OCI-LY7 (cell line): ENCODE data around the gene KRT80. TPM values are rescaled to one million over a fixed set of nuclear protein-coding genes. Genes with fewer than 3 reads are reported as not detected.

Source experiments
- BruUV-seq: library from RNA; stranded (reverse); fragments of 400-500 nt; replicated peaks from 2 replicates; lab custom pipeline; 2021; lab: Mats Ljungman, UMichigan
- CTCF ChIA-PET: fragments of 300-600 bp; sonication (Branson Sonifier 250); formaldehyde crosslinking; loops from one replicate; lab custom pipeline; 2022; ENCODE audit warnings: antibody characterized with exemption; ENCODE audit not compliant: unreplicated experiment; lab: Charles Lee
- POLR2A ChIA-PET: fragments of 300-600 bp; sonication (Branson Sonifier 250); formaldehyde crosslinking; loops from one replicate; lab custom pipeline; 2022; ENCODE audit warnings: antibody characterized with exemption; lab: Charles Lee
- DNase-seq: peaks from one replicate; pipeline ENCODE4 v3.0.0-alpha.2; 2015; ENCODE audit warnings: low spot score
- H2AFZ ChIP-seq: fragments of 200-600 bp; sonication (generic), shearing (Covaris generic); 2 replicates; pipeline ENCODE4 v1.6.1; 2014; ENCODE audit warnings: mild to moderate bottlenecking, antibody characterized with exemption, low read length, moderate library complexity
- H3K27ac ChIP-seq: fragments of 200-600 bp; sonication (generic); 2 replicates; pipeline ENCODE4 v1.5.1; 2014; ENCODE audit warnings: mixed run types, low read depth, mild to moderate bottlenecking, moderate library complexity, low read length, inconsistent platforms; ENCODE audit not compliant: poor library complexity, severe bottlenecking
- H3K36me3 ChIP-seq: fragments of 200-600 bp; sonication (generic); 2 replicates; pipeline ENCODE4 v1.6.1; 2014; ENCODE audit warnings: mild to moderate bottlenecking, antibody characterized with exemption, low read length, moderate library complexity, mixed read lengths; ENCODE audit not compliant: insufficient read depth
- H3K4me1 ChIP-seq: fragments of 200-600 bp; sonication (generic); 2 replicates; pipeline ENCODE4 v1.5.1; 2014; ENCODE audit warnings: mild to moderate bottlenecking, low read length; ENCODE audit not compliant: insufficient read depth, poor library complexity, severe bottlenecking
- H3K4me2 ChIP-seq: fragments of 200-600 bp; sonication (generic); 2 replicates; pipeline ENCODE4 v1.6.1; 2014; ENCODE audit warnings: mild to moderate bottlenecking, low read length
- H3K4me3 ChIP-seq: fragments of 200-600 bp; sonication (generic); 2 replicates; pipeline ENCODE4 v1.5.1; 2014; ENCODE audit warnings: mild to moderate bottlenecking, low read depth, low read length; ENCODE audit not compliant: poor library complexity, severe bottlenecking
- H3K79me2 ChIP-seq: fragments of 200-600 bp; sonication (generic); 2 replicates; pipeline ENCODE4 v1.6.1; 2016; ENCODE audit warnings: low read depth, mild to moderate bottlenecking, low read length, moderate library complexity, mixed read lengths; ENCODE audit not compliant: insufficient read depth
- H3K9me2 ChIP-seq: fragments of 200-600 bp; sonication (generic); 2 replicates; pipeline ENCODE4 v1.6.1; 2016; ENCODE audit warnings: mild to moderate bottlenecking, low read length, mixed read lengths; ENCODE audit not compliant: insufficient read depth
- H3K9me3 ChIP-seq: fragments of 200-600 bp; sonication (generic); 2 replicates; pipeline ENCODE4 v1.6.1; 2014; ENCODE audit warnings: mild to moderate bottlenecking, mixed run types, low read length, mixed read lengths
- H4K20me1 ChIP-seq: fragments of 200-600 bp; sonication (generic); 2 replicates; pipeline ENCODE4 v1.6.1; 2014; ENCODE audit warnings: mild to moderate bottlenecking, antibody characterized with exemption, low read length, moderate library complexity, mixed read lengths; ENCODE audit not compliant: insufficient read depth
- EZH2phosphoT487 ChIP-seq: fragments of 200-600 bp; sonication (generic); IDR thresholded peaks from 2 replicates; pipeline ENCODE4 v1.6.1; 2018; ENCODE audit warnings: low read depth, borderline replicate concordance, mild to moderate bottlenecking, mixed run types, antibody characterized with exemption, low read length, moderate library complexity, mixed read lengths
- intact Hi-C: fragments of 100-400 bp; cut with micrococcal nuclease; formaldehyde crosslinking; loops from one replicate; pipeline ENCODE4 v1.10.0; 2022; ENCODE audit not compliant: unreplicated experiment
- total RNA-seq, 2 experiments: library from RNA; depleted of rRNA in 1 of 2; stranded (reverse); fragments of >200 nt in 1 of 2; shearing (Covaris generic) in 1 of 2; gene quantifications; 2 replicates each; pipeline ENCODE4 v1.2.3, GENCODE V29; 2014 to 2022
- TF ChIP-seq, protein P1 (sequence below): fragments of 200-600 bp; sonication (generic); conservative IDR thresholded peaks from 2 replicates; pipeline ENCODE4 v1.5.1; 2014; ENCODE audit warnings: mild to moderate bottlenecking, antibody characterized with exemption, low read length, moderate library complexity, mixed read lengths

KRT80 gene
- total RNA-seq, 2 experiments from 2014 or later: not detected

GRCh38 chr12:52181746-52182145 is 10.1 kb downstream of the KRT80 start:
- intact Hi-C loops: no loop called here
- CTCF ChIA-PET: no interaction called here
- no TSS peak for BruUV-seq

GRCh38 chr12:52180971-52181628 is 10.7 kb downstream of the KRT80 start:
- no TSS peak for BruUV-seq
- H3K4me2 ChIP-seq: no peak overlapping the region
- H3K9me2 ChIP-seq: no peaks in the 10 kb centered on the region
- intact Hi-C loops: no loop called here
- no peak for TF ChIP-seq EZH2phosphoT487
- TF ChIP-seq, protein P1, sequence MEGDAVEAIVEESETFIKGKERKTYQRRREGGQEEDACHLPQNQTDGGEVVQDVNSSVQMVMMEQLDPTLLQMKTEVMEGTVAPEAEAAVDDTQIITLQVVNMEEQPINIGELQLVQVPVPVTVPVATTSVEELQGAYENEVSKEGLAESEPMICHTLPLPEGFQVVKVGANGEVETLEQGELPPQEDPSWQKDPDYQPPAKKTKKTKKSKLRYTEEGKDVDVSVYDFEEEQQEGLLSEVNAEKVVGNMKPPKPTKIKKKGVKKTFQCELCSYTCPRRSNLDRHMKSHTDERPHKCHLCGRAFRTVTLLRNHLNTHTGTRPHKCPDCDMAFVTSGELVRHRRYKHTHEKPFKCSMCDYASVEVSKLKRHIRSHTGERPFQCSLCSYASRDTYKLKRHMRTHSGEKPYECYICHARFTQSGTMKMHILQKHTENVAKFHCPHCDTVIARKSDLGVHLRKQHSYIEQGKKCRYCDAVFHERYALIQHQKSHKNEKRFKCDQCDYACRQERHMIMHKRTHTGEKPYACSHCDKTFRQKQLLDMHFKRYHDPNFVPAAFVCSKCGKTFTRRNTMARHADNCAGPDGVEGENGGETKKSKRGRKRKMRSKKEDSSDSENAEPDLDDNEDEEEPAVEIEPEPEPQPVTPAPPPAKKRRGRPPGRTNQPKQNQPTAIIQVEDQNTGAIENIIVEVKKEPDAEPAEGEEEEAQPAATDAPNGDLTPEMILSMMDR: no peak
- CTCF ChIA-PET: no interaction called here
- H3K79me2 ChIP-seq: no peaks in the 10 kb centered on the region
- no peaks in the 10 kb centered on the region for H4K20me1 ChIP-seq
- H3K36me3 ChIP-seq: no peaks in the 10 kb centered on the region
- H3K4me1 ChIP-seq: no peaks in the 10 kb centered on the region
- H3K27ac ChIP-seq: no peak overlapping the region
- no peak overlapping the region for H2AFZ ChIP-seq
- DNase-seq: no peak
- no peak overlapping the region for H3K4me3 ChIP-seq
- POLR2A ChIA-PET: no interaction called here
- no peaks in the 10 kb centered on the region for H3K9me3 ChIP-seq

More at GRCh38 chr12:52181746-52182145, 10.1 kb downstream of the KRT80 start:
- Histone ChIP-seq H3K27ac (no peak overlapping the region), H3K9me2 (no peaks in the 10 kb centered on the region), H3K4me1 (no peaks in the 10 kb centered on the region), H4K20me1 (no peaks in the 10 kb centered on the region), H3K36me3 (no peaks in the 10 kb centered on the region), H3K79me2 (no peaks in the 10 kb centered on the region), H3K4me2 (no peak overlapping the region), H2AFZ (no peak overlapping the region), H3K4me3 (no peak overlapping the region), H3K9me3 (no peaks in the 10 kb centered on the region)
- DNase-seq: no peak
- TF ChIP-seq, protein P1: no peak
- TF ChIP-seq EZH2phosphoT487: no peak
- POLR2A ChIA-PET: no interaction called here

DNA sequence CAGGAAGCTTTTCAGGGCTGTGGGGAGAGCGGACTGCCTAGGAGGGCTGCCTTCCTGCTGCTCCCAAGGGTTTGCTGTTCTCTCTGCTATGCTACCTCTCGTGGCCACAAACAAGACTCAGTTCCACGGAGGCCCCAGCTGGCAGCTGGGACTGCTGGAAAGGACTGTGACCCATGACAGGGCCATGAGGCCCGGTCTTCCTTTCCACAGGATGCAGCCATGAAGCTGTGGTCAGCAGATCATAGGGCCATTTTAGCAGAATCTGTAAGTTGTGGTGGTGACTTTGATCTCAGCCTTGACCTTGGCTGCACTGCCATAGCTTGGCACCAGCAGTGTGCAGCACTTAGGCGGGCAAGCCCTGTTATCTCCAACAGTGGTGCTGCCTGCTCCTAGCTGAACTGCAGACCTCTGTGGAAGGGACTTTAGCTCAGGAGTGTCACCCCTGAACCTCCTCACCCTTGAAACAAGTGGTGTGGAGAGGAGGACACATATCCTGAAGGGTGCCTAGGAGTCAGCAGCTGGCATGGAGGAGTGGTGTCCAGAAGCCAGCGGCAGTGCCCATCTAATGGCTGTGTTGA is 12.3 kb downstream of the KRT80 start:
- intact Hi-C loops: no loop called here
- H3K4me1 ChIP-seq: no peaks in the 10 kb centered on the region
- H3K79me2 ChIP-seq: no peaks in the 10 kb centered on the region
- H3K27ac ChIP-seq: no peak overlapping the region
- no peaks in the 10 kb centered on the region for H3K9me3 ChIP-seq
- ChIA-PET CTCF (no interaction called here), POLR2A (interaction anchor here (0.8 kb wide), 1 partner anchor 69 kb away, joined by 3 read pairs; no protein-coding TSS in a partner anchor)
- no peaks in the 10 kb centered on the region for H3K9me2 ChIP-seq
- H3K4me3 ChIP-seq: no peak overlapping the region
- no peaks in the 10 kb centered on the region for H4K20me1 ChIP-seq
- no peak overlapping the region for H2AFZ ChIP-seq
- no TSS peak for BruUV-seq
- H3K4me2 ChIP-seq: no peak overlapping the region
- DNase-seq: no peak
- TF ChIP-seq EZH2phosphoT487: no peak
- TF ChIP-seq, protein P1: no peak
- H3K36me3 ChIP-seq: no peaks in the 10 kb centered on the region
